ENCODE results near the gene RXFP1. TPM values are rescaled to one million over a fixed set of nuclear protein-coding genes. Genes with fewer than 3 reads are reported as not detected.

Gene RXFP1
- polyA plus RNA-seq, 1 donor (not counting 4 experiments of a cell fraction or from before 2014, with no cell fraction given): not detected

DNA sequence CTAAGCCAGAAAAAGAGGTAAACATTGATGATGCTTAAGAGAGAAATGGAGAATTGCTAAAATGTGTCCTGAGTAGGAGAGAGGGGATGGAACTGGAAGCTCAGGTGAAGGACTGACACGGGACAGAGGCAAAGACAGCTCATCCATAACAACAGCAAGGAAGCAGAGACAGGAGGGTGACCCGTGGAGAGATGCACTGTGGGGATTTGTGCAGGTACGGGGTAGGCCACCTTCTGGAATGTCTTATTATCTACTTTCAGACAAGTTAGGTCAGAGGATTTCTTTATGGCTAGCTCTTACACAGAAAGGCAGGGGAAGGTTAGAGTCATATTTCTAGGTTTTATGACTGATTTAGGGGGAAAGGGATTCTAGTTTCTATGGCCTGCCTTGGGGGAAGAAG is 31.7 kb downstream of the RXFP1 start:
- H3K4me2 ChIP-seq (ENCODE audit: control insufficient read depth, extremely low read depth, insufficient read depth, low read depth, low read length): no peak overlapping the region
- no peaks in the 10 kb centered on the region for H3K9me3 ChIP-seq (ENCODE audit: control insufficient read depth, low read depth, low read length)

DNA sequence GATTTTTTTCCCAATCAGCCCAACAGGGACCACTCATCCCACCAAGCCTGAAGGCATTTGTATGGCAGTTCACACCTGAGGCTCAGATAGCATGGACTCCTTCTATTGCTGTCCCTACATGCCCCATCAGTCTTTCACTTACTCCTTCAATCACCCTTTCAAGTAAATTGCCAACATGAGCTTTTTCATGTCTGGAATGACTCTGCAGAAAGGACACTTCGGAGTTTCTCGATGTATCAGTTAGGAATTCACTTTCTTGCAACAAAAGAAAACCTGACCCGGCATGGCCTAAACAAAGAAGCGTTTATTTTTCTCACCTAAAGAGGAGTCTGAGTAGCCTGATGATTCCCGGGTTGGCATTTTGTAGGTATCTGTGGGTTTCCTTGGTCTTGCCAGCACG is 38.6 kb downstream of the RXFP1 start:
- FAIRE-seq: no peak
- H3K4me2 ChIP-seq (ENCODE audit: control insufficient read depth, extremely low read depth, insufficient read depth, low read depth, low read length): no peak overlapping the region
- no peaks in the 10 kb centered on the region for H4K20me1 ChIP-seq (ENCODE audit: control insufficient read depth, extremely low read depth, insufficient read depth, low read length)
- H3K9me1 ChIP-seq (ENCODE audit: control insufficient read depth, extremely low read depth, insufficient read depth, low read length): no peaks in the 10 kb centered on the region
- H3K27me3 ChIP-seq (ENCODE audit: control insufficient read depth, extremely low read depth, insufficient read depth, low read length): no peaks in the 10 kb centered on the region
- TF ChIP-seq, protein P1, sequence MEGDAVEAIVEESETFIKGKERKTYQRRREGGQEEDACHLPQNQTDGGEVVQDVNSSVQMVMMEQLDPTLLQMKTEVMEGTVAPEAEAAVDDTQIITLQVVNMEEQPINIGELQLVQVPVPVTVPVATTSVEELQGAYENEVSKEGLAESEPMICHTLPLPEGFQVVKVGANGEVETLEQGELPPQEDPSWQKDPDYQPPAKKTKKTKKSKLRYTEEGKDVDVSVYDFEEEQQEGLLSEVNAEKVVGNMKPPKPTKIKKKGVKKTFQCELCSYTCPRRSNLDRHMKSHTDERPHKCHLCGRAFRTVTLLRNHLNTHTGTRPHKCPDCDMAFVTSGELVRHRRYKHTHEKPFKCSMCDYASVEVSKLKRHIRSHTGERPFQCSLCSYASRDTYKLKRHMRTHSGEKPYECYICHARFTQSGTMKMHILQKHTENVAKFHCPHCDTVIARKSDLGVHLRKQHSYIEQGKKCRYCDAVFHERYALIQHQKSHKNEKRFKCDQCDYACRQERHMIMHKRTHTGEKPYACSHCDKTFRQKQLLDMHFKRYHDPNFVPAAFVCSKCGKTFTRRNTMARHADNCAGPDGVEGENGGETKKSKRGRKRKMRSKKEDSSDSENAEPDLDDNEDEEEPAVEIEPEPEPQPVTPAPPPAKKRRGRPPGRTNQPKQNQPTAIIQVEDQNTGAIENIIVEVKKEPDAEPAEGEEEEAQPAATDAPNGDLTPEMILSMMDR (optimal IDR thresholded peaks at IDR 0.05 in 1 of 3, IDR thresholded peaks at IDR 0.05 in 1 of 3, conservative IDR thresholded peaks at IDR 0.05 in 1 of 3; ENCODE audit: extremely low read depth in 1 of 3, insufficient read depth in 2 of 3, low read length in 3 of 3): no peak
- TF ChIP-seq EZH2 (IDR thresholded peaks at IDR 0.05; ENCODE audit: low read length): no peak
- H3K4me1 ChIP-seq (ENCODE audit: control insufficient read depth, extremely low read depth, insufficient read depth, low read length): no peaks in the 10 kb centered on the region
- no peak overlapping the region for H2AFZ ChIP-seq (ENCODE audit: control insufficient read depth, low read length)
- no peaks in the 10 kb centered on the region for H3K79me2 ChIP-seq (ENCODE audit: control insufficient read depth, insufficient read depth, low read length)
- H3K27ac ChIP-seq (ENCODE audit: control insufficient read depth, insufficient read depth, low read length): no peak overlapping the region
- H3K4me3 ChIP-seq (ENCODE audit: control insufficient read depth in 2 of 3, extremely low read depth in 1 of 3, insufficient read depth in 2 of 3, low read depth in 1 of 3, low read length in 3 of 3): no peak overlapping the region
- no peaks in the 10 kb centered on the region for H3K9me3 ChIP-seq (ENCODE audit: control insufficient read depth, low read depth, low read length)
- no peaks in the 10 kb centered on the region for H3K36me3 ChIP-seq (ENCODE audit: control insufficient read depth in 2 of 2, extremely low read depth in 1 of 2, insufficient read depth in 2 of 2, low read length in 2 of 2)
- DNase-seq (ENCODE audit: low read depth, low spot score): no peak
- no peak overlapping the region for H3K9ac ChIP-seq (ENCODE audit: control insufficient read depth, extremely low read depth, insufficient read depth, low read length)
- dilution Hi-C loops (cut with MboI; ENCODE audit: extremely low pct_ligation_motif_present, low sequenced_read_pairs): no loop called here

More for the DNA sequence above, 31.7 kb downstream of the RXFP1 start:
- H3K36me3 ChIP-seq (ENCODE audit: control insufficient read depth in 2 of 2, extremely low read depth in 1 of 2, insufficient read depth in 2 of 2, low read length in 2 of 2): no peaks in the 10 kb centered on the region
- no peak overlapping the region for H3K9ac ChIP-seq (ENCODE audit: control insufficient read depth, extremely low read depth, insufficient read depth, low read length)
- dilution Hi-C loops (cut with MboI; ENCODE audit: extremely low pct_ligation_motif_present, low sequenced_read_pairs): no loop called here
- DNase-seq (ENCODE audit: low read depth, low spot score): no peak
- H3K79me2 ChIP-seq (ENCODE audit: control insufficient read depth, insufficient read depth, low read length): no peaks in the 10 kb centered on the region
- H2AFZ ChIP-seq (ENCODE audit: control insufficient read depth, low read length): peak overlapping the region; percentile 50
- H3K27me3 ChIP-seq (ENCODE audit: control insufficient read depth, extremely low read depth, insufficient read depth, low read length): no peaks in the 10 kb centered on the region
- H3K9me1 ChIP-seq (ENCODE audit: control insufficient read depth, extremely low read depth, insufficient read depth, low read length): no peaks in the 10 kb centered on the region
- no peak overlapping the region for H3K4me3 ChIP-seq (ENCODE audit: control insufficient read depth in 2 of 3, extremely low read depth in 1 of 3, insufficient read depth in 2 of 3, low read depth in 1 of 3, low read length in 3 of 3)
- no peaks in the 10 kb centered on the region for H4K20me1 ChIP-seq (ENCODE audit: control insufficient read depth, extremely low read depth, insufficient read depth, low read length)
- no peak overlapping the region for H3K27ac ChIP-seq (ENCODE audit: control insufficient read depth, insufficient read depth, low read length)
- TF ChIP-seq, protein P1 (optimal IDR thresholded peaks at IDR 0.05 in 1 of 3, IDR thresholded peaks at IDR 0.05 in 1 of 3, conservative IDR thresholded peaks at IDR 0.05 in 1 of 3; ENCODE audit: extremely low read depth in 1 of 3, insufficient read depth in 2 of 3, low read length in 3 of 3): no peak
- TF ChIP-seq EZH2 (IDR thresholded peaks at IDR 0.05; ENCODE audit: low read length): no peak
- no peaks in the 10 kb centered on the region for H3K4me1 ChIP-seq (ENCODE audit: control insufficient read depth, extremely low read depth, insufficient read depth, low read length)
- peak; percentile 73 for FAIRE-seq

Data from keratinocyte (primary cell).